Lung (tissue), 12 donors: ENCODE measurements around the gene HOXC11. TPM values are rescaled to one million over a fixed set of nuclear protein-coding genes. Genes with fewer than 3 reads are reported as not detected.

ENCODE experiments used
- ATAC-seq: fragments of 200-7000 bp; cut with Tn5 transposase; one replicate; pipeline ENCODE4 v1.9.1; 2020; ENCODE audit warnings: moderate number of reproducible peaks; ENCODE audit not compliant: insufficient read depth, low FRiP score
- DNase-seq, 3 donors: peaks; one replicate each; pipeline ENCODE4 v3.0.0-alpha.2; 2013 to 2017
- H3K27ac ChIP-seq, 2 donors: one replicate each; pipeline ENCODE4 v1.5.1; 2013; ENCODE audit warnings: mild to moderate bottlenecking in 2 of 2, moderate library complexity in 2 of 2, control low read depth in 1 of 2, inconsistent platforms in 1 of 2, low read depth in 1 of 2, low read length in 1 of 2
- H3K27me3 ChIP-seq, 3 donors: one replicate each; pipeline ENCODE4 v1.5.1; 2013; ENCODE audit warnings: low read length in 2 of 3; ENCODE audit not compliant: control insufficient read depth in 3 of 3, insufficient read depth in 3 of 3
- H3K36me3 ChIP-seq, 4 donors: one replicate each; pipeline ENCODE4 v1.5.1; 2013; ENCODE audit warnings: low read length in 4 of 4, mild to moderate bottlenecking in 1 of 4, moderate library complexity in 1 of 4; ENCODE audit not compliant: control insufficient read depth in 4 of 4, insufficient read depth in 4 of 4
- H3K4me1 ChIP-seq, 5 donors: one replicate each; pipeline ENCODE4 v1.5.1; 2013; ENCODE audit warnings: low read length in 5 of 5, mild to moderate bottlenecking in 2 of 5, moderate library complexity in 1 of 5; ENCODE audit not compliant: control insufficient read depth in 5 of 5, insufficient read depth in 5 of 5
- H3K4me3 ChIP-seq: one replicate; pipeline ENCODE4 v1.5.1; 2013; ENCODE audit warnings: mild to moderate bottlenecking, control low read depth, moderate library complexity
- H3K9ac ChIP-seq, 2 donors: one replicate each; pipeline ENCODE4 v1.5.1; 2013; ENCODE audit warnings: low read length in 2 of 2, control low read depth in 1 of 2; ENCODE audit not compliant: insufficient read depth in 1 of 2
- H3K9me3 ChIP-seq, 4 donors: one replicate each; pipeline ENCODE4 v1.5.1; 2013; ENCODE audit warnings: low read length in 3 of 4, mild to moderate bottlenecking in 1 of 4, moderate library complexity in 1 of 4; ENCODE audit not compliant: control insufficient read depth in 4 of 4, insufficient read depth in 3 of 4
- WGBS, 2 donors: extraction: QIAGEN DNeasy Blood & Tissue Kit; methylation state at CpG; one replicate each; pipeline ENCODE4 v1.1.7; 2013; 5-methylcytosine and 5-hydroxymethylcytosine counted together
- polyA plus RNA-seq, 2 donors: library from polyadenylated mRNA; stranded (reverse); fragments of 200-250 nt; gene quantifications; one replicate each; pipeline ENCODE4 v1.2.1, GENCODE V29; 2013
- total RNA-seq, 2 donors: library from RNA; depleted of rRNA in 1 of 2; stranded (reverse); fragments of >200 nt in 1 of 2; gene quantifications; one replicate each; pipeline ENCODE4 v1.2.1, GENCODE V29; 2014 to 2021
- TF ChIP-seq, protein P1 (sequence below): IDR thresholded peaks from 2 replicates; pipeline ENCODE4 v1.5.1; 2012; ENCODE audit warnings: mild to moderate bottlenecking; ENCODE audit errors: control extremely low read depth, extremely low read depth
- donor health status: control.
- donor health status: control.
- donor health status: Bipolar disorder and iron deficiency.
- donor health status: healthy.
- donor health status: DM: yes; HTN: yes; CAD: no.

Gene HOXC11
- total and polyA plus RNA-seq, 4 donors, result not detected

DNA sequence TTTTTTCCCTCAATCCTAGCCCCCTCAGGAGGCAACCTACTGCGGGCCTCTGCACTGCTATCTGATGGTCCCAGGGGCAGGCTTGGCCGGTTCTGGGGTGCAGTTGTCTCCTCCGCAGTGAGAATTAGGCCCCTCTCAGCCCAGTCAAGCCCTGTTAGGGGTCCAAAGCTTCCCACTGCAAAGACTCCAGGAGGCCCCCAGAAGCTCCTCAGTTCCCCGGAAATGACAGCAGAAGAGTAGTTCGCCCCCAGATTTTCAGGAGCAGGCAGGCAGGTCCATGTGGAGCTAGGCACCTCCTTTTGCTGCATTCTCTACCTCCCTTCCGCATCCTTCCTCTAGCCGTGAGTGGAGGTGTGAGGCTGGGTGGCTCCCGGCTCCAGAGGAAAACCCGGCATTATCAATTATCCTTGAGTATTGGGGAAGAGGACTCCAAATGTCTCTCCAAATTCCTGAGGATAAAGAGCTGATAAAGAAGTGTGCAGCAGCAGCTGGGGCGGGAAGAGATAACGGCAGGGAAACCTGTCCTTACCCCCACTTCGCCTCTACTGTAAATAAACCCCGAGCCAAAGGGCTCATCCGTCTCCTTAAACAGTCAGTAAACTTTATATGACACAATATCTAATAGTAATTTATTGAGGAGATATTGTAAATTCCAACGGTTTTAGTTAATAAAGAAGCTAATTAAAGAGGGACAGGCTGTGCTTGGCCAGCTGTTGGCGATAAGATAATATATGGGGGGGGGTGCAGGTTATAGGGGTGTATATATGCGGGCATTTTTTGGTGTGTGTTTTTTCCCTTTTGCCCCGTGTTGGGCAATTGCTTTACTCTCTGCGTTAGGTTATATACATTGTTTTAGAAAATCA, 18.9 kb upstream of the HOXC11 start:
- Histone ChIP-seq H3K4me1 (peaks cover 0 to 2% (median 0%) of the 10 kb centered on the region in 5 donors), H3K27me3 (peaks cover 19 to 97% (median 96%) of the 10 kb centered on the region in 3 donors), H3K4me3 (no peak overlapping the region), H3K9ac (no peak overlapping the region), H3K27ac (no peak overlapping the region), H3K36me3 (no peaks in the 10 kb centered on the region), H3K9me3 (peaks cover 0 to 8% (median 0%) of the 10 kb centered on the region in 4 donors)
- DNase-seq (no peak), ATAC-seq (no peak)
- 8 to 10% methylated on average over 19 of the region's 19 CpGs for WGBS, 2 donors
- TF ChIP-seq, protein P1, sequence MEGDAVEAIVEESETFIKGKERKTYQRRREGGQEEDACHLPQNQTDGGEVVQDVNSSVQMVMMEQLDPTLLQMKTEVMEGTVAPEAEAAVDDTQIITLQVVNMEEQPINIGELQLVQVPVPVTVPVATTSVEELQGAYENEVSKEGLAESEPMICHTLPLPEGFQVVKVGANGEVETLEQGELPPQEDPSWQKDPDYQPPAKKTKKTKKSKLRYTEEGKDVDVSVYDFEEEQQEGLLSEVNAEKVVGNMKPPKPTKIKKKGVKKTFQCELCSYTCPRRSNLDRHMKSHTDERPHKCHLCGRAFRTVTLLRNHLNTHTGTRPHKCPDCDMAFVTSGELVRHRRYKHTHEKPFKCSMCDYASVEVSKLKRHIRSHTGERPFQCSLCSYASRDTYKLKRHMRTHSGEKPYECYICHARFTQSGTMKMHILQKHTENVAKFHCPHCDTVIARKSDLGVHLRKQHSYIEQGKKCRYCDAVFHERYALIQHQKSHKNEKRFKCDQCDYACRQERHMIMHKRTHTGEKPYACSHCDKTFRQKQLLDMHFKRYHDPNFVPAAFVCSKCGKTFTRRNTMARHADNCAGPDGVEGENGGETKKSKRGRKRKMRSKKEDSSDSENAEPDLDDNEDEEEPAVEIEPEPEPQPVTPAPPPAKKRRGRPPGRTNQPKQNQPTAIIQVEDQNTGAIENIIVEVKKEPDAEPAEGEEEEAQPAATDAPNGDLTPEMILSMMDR, result no peak

DNA sequence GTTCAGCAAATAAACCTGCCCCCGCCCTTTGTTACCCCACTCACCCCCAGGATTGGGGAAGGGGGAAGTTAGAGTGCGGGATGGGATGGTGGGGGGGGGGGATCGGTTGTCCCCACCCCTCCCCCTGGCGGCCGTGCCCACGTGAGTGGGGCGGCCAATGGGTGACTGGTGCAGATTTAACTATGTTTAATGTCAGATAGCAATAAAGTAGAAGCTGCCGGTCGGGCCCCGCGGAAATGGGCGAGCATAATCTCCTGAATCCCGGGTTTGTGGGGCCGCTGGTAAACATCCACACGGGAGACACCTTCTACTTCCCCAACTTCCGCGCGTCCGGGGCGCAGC, 18.3 kb upstream of the HOXC11 start, which contains the start of gene HOXC12:
Gene HOXC12 (plus strand): TSS at position 210 of the 342 bp plus-strand sequence. CDS start 27 bp downstream, at position 237.
- Histone ChIP-seq H3K4me1 (peaks cover 0 to 2% (median 0%) of the 10 kb centered on the region in 5 donors), H3K4me3 (no peak within 1 kb of the TSS), H3K27ac (no peak within 1 kb of the TSS), H3K27me3 (peaks cover 19 to 97% (median 96%) of the 10 kb centered on the region in 3 donors), H3K9me3 (peaks cover 0 to 12% (median 0%) of the 10 kb centered on the region in 4 donors), H3K36me3 (no peaks in the 10 kb centered on the region), H3K9ac (no peak within 1 kb of the TSS)
- DNase-seq, result no peak
- no peak for ATAC-seq
- 3 to 6% methylated on average over 20 of the region's 20 CpGs for WGBS, 2 donors
- TF ChIP-seq, protein P1, result no peak

DNA sequence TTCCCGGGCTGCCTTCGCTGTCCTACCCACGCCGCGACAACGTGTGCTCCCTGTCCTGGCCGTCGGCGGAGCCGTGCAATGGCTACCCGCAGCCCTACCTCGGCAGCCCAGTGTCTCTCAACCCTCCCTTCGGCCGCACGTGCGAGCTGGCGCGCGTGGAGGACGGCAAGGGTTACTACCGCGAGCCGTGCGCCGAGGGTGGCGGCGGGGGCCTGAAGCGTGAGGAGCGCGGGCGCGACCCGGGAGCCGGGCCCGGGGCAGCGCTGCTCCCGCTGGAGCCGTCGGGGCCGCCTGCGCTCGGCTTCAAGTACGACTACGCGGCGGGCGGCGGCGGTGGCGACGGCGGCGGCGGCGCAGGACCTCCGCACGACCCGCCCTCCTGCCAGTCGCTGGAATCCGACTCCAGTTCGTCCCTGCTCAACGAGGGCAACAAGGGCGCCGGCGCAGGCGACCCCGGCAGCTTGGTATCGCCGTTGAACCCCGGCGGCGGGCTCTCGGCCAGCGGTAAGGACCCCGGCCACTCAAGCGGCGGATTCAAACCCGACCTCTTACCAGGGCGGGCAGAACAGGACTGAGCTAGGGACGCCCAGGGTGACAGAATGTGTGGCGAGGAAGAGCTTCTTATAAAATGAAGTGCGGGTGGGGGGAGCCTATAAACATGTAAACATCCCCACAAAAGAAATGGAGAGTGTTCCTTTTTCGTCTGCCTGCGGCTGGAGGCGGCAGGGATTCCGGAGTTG, 17.7 kb upstream of the HOXC11 start:
- Histone ChIP-seq H3K9ac (no peak overlapping the region), H3K4me3 (no peak overlapping the region), H3K9me3 (peaks cover 0 to 12% (median 0%) of the 10 kb centered on the region in 4 donors), H3K36me3 (no peaks in the 10 kb centered on the region), H3K27me3 (peaks cover 19 to 97% (median 96%) of the 10 kb centered on the region in 3 donors), H3K27ac (no peak overlapping the region), H3K4me1 (peaks cover 0 to 2% (median 0%) of the 10 kb centered on the region in 5 donors)
- TF ChIP-seq, protein P1, result no peak
- no peak for DNase-seq
- 5 to 6% methylated on average over 86 of the region's 86 CpGs for WGBS, 2 donors
- ATAC-seq, result no peak
